ENCODE measurements around the gene ACTMAP. TPM values are rescaled to one million over a fixed set of nuclear protein-coding genes. Genes with fewer than 3 reads are reported as not detected.
"Not testable (repeated sequence)": the region's sequence is repeated elsewhere in the genome, so short reads cannot be mapped to it uniquely, and the experiment has no call there.

The ACTMAP gene
- total RNA-seq, 1 donor from 2014 or later: 5.6 TPM

- DNase-seq (ENCODE audit: low spot score): no peak
Observed at GRCh38 chr19:40744554-40745401, 5.5 kb downstream of the ACTMAP start.

GRCh38 chr19:40743926-40744325, 6.4 kb downstream of the ACTMAP start:
- no peak for DNase-seq (ENCODE audit: low spot score)

- DNase-seq (ENCODE audit: low spot score): no peak
Observed at GRCh38 chr19:40742886-40743285, 7.4 kb downstream of the ACTMAP start.

- no peak for DNase-seq (ENCODE audit: low spot score)
Observed at GRCh38 chr19:40742477-40742876, 7.8 kb downstream of the ACTMAP start.

GRCh38 chr19:40741527-40742390, 8.5 kb downstream of the ACTMAP start:
- DNase-seq (ENCODE audit: low spot score): no peak

- DNase-seq (ENCODE audit: low spot score): no peak
Observed at GRCh38 chr19:40740747-40741146, 9.5 kb downstream of the ACTMAP start.

- DNase-seq (ENCODE audit: low spot score): no peak
Observed at GRCh38 chr19:40739871-40740703, 10.2 kb downstream of the ACTMAP start.

- no peak for DNase-seq (ENCODE audit: low spot score)
Observed at GRCh38 chr19:40739030-40739839, 11.0 kb downstream of the ACTMAP start.

- DNase-seq (ENCODE audit: low spot score): no peak
Observed at GRCh38 chr19:40737102-40737644, 13.1 kb downstream of the ACTMAP start.

GRCh38 chr19:40736661-40737060, 13.6 kb downstream of the ACTMAP start:
- DNase-seq (ENCODE audit: low spot score): no peak

- DNase-seq (ENCODE audit: low spot score): no peak
Observed at GRCh38 chr19:40735013-40735771, 15.1 kb downstream of the ACTMAP start.

- DNase-seq (ENCODE audit: low spot score): no peak
Observed at GRCh38 chr19:40733149-40733548, 17.1 kb downstream of the ACTMAP start.

GRCh38 chr19:40732304-40732703, 18.0 kb downstream of the ACTMAP start:
- DNase-seq (ENCODE audit: low spot score): not testable (repeated sequence)

GRCh38 chr19:40730065-40730464, 20.2 kb downstream of the ACTMAP start:
- not testable (repeated sequence) for DNase-seq (ENCODE audit: low spot score)

GRCh38 chr19:40726279-40726678, 24.0 kb downstream of the ACTMAP start:
- no peak for DNase-seq (ENCODE audit: low spot score)

- DNase-seq (ENCODE audit: low spot score): no peak
Observed at GRCh38 chr19:40724855-40725254, 25.4 kb downstream of the ACTMAP start.

GRCh38 chr19:40724315-40724714, 26.0 kb downstream of the ACTMAP start:
- no peak for DNase-seq (ENCODE audit: low spot score)

GRCh38 chr19:40723661-40724254, 26.5 kb downstream of the ACTMAP start:
- DNase-seq (ENCODE audit: low spot score): no peak
